ENCODE results near the gene CFAP251. TPM values are rescaled to one million over a fixed set of nuclear protein-coding genes. Genes with fewer than 3 reads are reported as not detected.

CFAP251 gene
- total and polyA plus RNA-seq, 2 of the 8 experiments (the other 6 are each of a cell fraction or from before 2014, with no cell fraction given) = 1.8 to 2.9 TPM

DNA sequence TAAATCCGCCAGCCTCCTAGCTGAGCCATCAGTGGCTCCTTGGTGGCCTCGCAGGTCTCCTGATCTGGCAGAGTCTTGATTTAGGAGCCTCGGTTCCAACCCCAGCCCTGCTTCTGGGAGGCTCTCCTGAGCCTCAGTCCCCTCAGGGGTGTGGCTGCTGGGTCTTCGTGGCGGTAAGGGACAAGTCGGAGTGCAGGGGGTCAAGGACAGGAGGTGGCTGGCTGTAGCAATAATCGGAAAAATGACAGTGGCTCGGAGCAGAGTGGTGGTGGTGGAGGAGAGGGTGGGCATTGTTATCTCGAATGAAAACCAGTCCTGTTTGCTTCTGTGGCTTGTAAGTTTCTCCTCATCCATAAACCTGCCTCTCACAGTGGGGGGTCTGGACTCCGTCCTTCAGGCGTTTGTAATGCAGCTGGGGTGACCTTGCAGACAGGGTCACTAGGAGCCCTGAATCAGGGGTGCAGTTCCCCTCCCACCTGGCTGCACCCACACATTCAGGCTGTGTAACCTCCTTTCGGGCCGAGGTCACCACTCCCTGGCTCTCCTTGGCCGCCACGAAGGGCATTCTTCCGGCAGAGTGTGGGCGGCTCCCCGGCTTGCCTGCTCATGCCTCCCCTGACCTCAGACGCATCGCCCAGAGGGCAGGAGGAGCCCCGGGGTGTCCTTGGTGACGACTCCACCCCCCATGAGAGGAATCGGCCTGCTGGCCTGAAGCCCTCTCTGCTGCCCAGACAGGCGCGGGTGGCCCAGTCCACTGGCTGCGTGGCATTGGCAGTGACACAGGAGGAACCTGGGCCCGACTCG, 111.4 kb downstream of the CFAP251 start:
- no peak overlapping the region for H3K4me2 ChIP-seq (ENCODE audit: insufficient read depth in 1 of 2, low read depth in 2 of 2, low read length in 2 of 2)
- no peak for DNase-seq (ENCODE audit: low read depth in 1 of 2, low spot score in 2 of 2)
- 0 out of 2 replicates have a peak overlapping the region, but pooled peaks have one; percentile 16 for H2BK15ac ChIP-seq (ENCODE audit: low read length)
- peaks cover 9% of the 10 kb centered on the region for H3K79me1 ChIP-seq (ENCODE audit: low read depth, low read length)
- no peak overlapping the region for H2AK5ac ChIP-seq (ENCODE audit: low read depth, low read length)
- H4K5ac ChIP-seq (ENCODE audit: insufficient read length, low read depth, low read length) = no peak overlapping the region
- no peak overlapping the region for H3K9ac ChIP-seq (replicated peaks in 1 of 4; ENCODE audit: extremely low read depth in 1 of 4, low read depth in 3 of 4, low read length in 3 of 4)
- H3K56ac ChIP-seq (replicated peaks; ENCODE audit: insufficient read length, low read depth, low read length) = no peak overlapping the region
- ChIA-PET POLR2A (ENCODE audit: partially characterized antibody) (interaction anchor here (1.6 kb wide), 1 partner anchor 9 kb away, joined by 3 read pairs; the partner anchor contains the start of gene BCL7A), CTCF (ENCODE audit: partially characterized antibody) (interaction anchor here (0.6 to 3.4 kb wide), 6 partner anchors 12 to 938 kb away, joined by 3 to 18 read pairs (median 3); no protein-coding TSS in a partner anchor)
- H3K14ac ChIP-seq (ENCODE audit: insufficient read length) = no peak overlapping the region
- H3K36me3 ChIP-seq (ENCODE audit: control insufficient read depth in 2 of 4, insufficient read depth in 4 of 4, low read length in 3 of 4) = no peaks in the 10 kb centered on the region
- H3K9me3 ChIP-seq (ENCODE audit: insufficient read depth in 2 of 2, low read depth in 1 of 2, low read length in 1 of 2) = no peaks in the 10 kb centered on the region
- H2BK5ac ChIP-seq (ENCODE audit: low read depth, low read length) = no peak overlapping the region; the same call in 1 of the 2 replicates
- H3K4me1 ChIP-seq (replicated peaks in 1 of 4; ENCODE audit: control insufficient read depth in 3 of 4, insufficient read depth in 4 of 4, low read length in 3 of 4) = peaks cover 0 to 9% (median 5%) of the 10 kb centered on the region in 4 experiments; a peak in 6 of 7 replicates
- WGBS, 2 experiments (ENCODE audit: extremely low coverage in 1 of 2, insufficient coverage in 1 of 2, insufficient read length in 1 of 2, insufficient replicate concordance in 2 of 2, low coverage in 1 of 2, low lambda C conversion rate in 2 of 2, missing lambda C conversion rate in 1 of 2) = 86% methylated on average over 28 of the region's 28 CpGs; no CpG with 5 or more reads in 1 of the 2 experiments
- no peak for TF ChIP-seq CEBPB (IDR thresholded peaks at IDR 0.05; ENCODE audit: low read depth, low read length)
- no peak for TF ChIP-seq HDAC6 (IDR thresholded peaks at IDR 0.05; ENCODE audit: low read depth, low read length)
- H4K8ac ChIP-seq (ENCODE audit: extremely low read depth, insufficient read depth, low read length) = no peak overlapping the region; the same call in 1 of the 2 replicates
- H2BK12ac ChIP-seq (ENCODE audit: low read depth, low read length) = no peak overlapping the region; the same call in 1 of the 2 replicates
- H3K27ac ChIP-seq (ENCODE audit: low read depth, low read length) = no peak overlapping the region
- H3K23me2 ChIP-seq (ENCODE audit: low read depth, low read length) = 0 out of 2 replicates have a peak, but pooled peaks cover 1% of the 10 kb centered on the region
- no peak overlapping the region for H2AFZ ChIP-seq (ENCODE audit: low read length)
- H3K18ac ChIP-seq (ENCODE audit: extremely low read depth, low read length) = no peak overlapping the region
- peaks cover 0 to 41% of the 10 kb centered on the region in 2 experiments; a peak in 3 of 4 replicates for H3K79me2 ChIP-seq (ENCODE audit: control insufficient read depth in 1 of 2, insufficient read depth in 2 of 2, low read length in 2 of 2)
- H3K4me3 ChIP-seq (ENCODE audit: extremely low read depth in 1 of 4, insufficient read depth in 2 of 4, low read depth in 3 of 4, low read length in 4 of 4) = no peak overlapping the region
- no peak overlapping the region for H2BK120ac ChIP-seq (replicated peaks; ENCODE audit: low read depth, low read length)
- H2BK20ac ChIP-seq (ENCODE audit: low read length) = no peak overlapping the region; the same call in 1 of the 2 replicates
- no peak overlapping the region for H4K91ac ChIP-seq (replicated peaks; ENCODE audit: insufficient read length, low read length)
- no peak overlapping the region for H3K23ac ChIP-seq (ENCODE audit: insufficient read length)
- H3K4ac ChIP-seq (replicated peaks; ENCODE audit: insufficient read length, low read depth, low read length) = no peak overlapping the region
- no peak for FAIRE-seq
- no peaks in the 10 kb centered on the region; a peak in 1 of 7 replicates for H3K27me3 ChIP-seq (replicated peaks in 1 of 4; ENCODE audit: control insufficient read depth in 3 of 4, extremely low read depth in 1 of 4, insufficient read depth in 3 of 4, low read length in 3 of 4)
- H4K20me1 ChIP-seq (replicated peaks in 1 of 2; ENCODE audit: control insufficient read depth in 1 of 2, insufficient read depth in 2 of 2, low read length in 2 of 2) = peaks cover 15 to 24% of the 10 kb centered on the region in 2 experiments

Measured in H1 (cell line).